A549 (cell line): ENCODE measurements around the gene LRRC8E. TPM values are rescaled to one million over a fixed set of nuclear protein-coding genes. Genes with fewer than 3 reads are reported as not detected.
A peak's percentile ranks its signal among the peaks of the same experiment; 100 is the strongest.

Source experiments
- ATAC-seq, 2 experiments: fragments of 200-7000 bp in 1 of 2; fragments of >200 bp in 1 of 2; cut with Nextera tagmentation in 1 of 2; cut with Tn5 transposase in 1 of 2; 3 replicates each; pipeline versions ENCODE4 v1.8.0 to v1.9.1; 2018 to 2020; ENCODE audit warnings: mild to moderate bottlenecking in 1 of 2, moderate library complexity in 1 of 2
- CTCF ChIA-PET: fragments of 300-600 bp; sonication (Branson Sonifier 250); formaldehyde crosslinking; extraction: SDS; loops from one replicate; lab custom pipeline; 2021; ENCODE audit warnings: antibody characterized with exemption, inconsistent platforms; lab: Yijun Ruan, JAX
- POLR2A ChIA-PET: fragments of 350-600 bp; formaldehyde crosslinking; extraction: SDS; loops from one replicate; lab custom pipeline; 2021; ENCODE audit warnings: antibody characterized with exemption, inconsistent platforms; lab: Yijun Ruan, JAX
- DNase-seq, 2 experiments: peaks; one replicate each; pipeline versions ENCODE4 v3.0.0 to v3.0.0-alpha.2; 2011 to 2016; ENCODE audit warnings: low read depth in 1 of 2, low spot score in 1 of 2
- FAIRE-seq: peaks from 2 replicates; lab custom pipeline; 2011; peaks lifted over from hg19 to GRCh38; lab: Jason Lieb, UNC
- H3K27ac ChIP-seq, 2 experiments: fragments of >200 bp; sonication (Bioruptor Twin); formaldehyde crosslinking; 3 replicates each; pipeline ENCODE4 v1.5.1; 2016 to 2017
- H3K4me1 ChIP-seq: fragments of >200 bp; sonication (Bioruptor Twin); formaldehyde crosslinking; 3 replicates; pipeline ENCODE4 v1.6.1; 2016
- H3K4me2 ChIP-seq: fragments of >200 bp; sonication (Bioruptor Twin); formaldehyde crosslinking; 3 replicates; pipeline ENCODE4 v1.6.1; 2016
- H3K4me3 ChIP-seq: fragments of >200 bp; sonication (Bioruptor Twin); formaldehyde crosslinking; 3 replicates; pipeline ENCODE4 v1.5.1; 2016
- H3K9me3 ChIP-seq: fragments of >200 bp; sonication (Bioruptor Twin); formaldehyde crosslinking; 3 replicates; pipeline ENCODE4 v1.6.1; 2016
- ATOH8 ChIP-seq: fragments of 250-450 bp; sonication (Bioruptor Pico); IDR thresholded peaks from 2 replicates; pipeline ENCODE4 v1.5.0; 2020; ENCODE audit warnings: low read depth, mild to moderate bottlenecking, moderate library complexity
- BHLHE40 ChIP-seq: IDR thresholded peaks from 2 replicates; pipeline ENCODE4 v1.6.1; 2012; ENCODE audit warnings: low read depth, low read length, inconsistent platforms
- CBX2 ChIP-seq: fragments of 200-600 bp; sonication (generic); IDR thresholded peaks from 2 replicates; pipeline ENCODE4 v1.6.1; 2016; ENCODE audit warnings: low read depth, mild to moderate bottlenecking, borderline replicate concordance
- CEBPB ChIP-seq, 2 experiments: fragments of >200 bp in 1 of 2; sonication (Bioruptor Twin) in 1 of 2; formaldehyde crosslinking in 1 of 2; IDR thresholded peaks; 2 replicates each; pipeline ENCODE4 v1.6.1; 2012 to 2016
- CHD2 ChIP-seq: fragments of 150-350 bp; IDR thresholded peaks from 2 replicates; pipeline ENCODE4 v1.6.1; 2014; ENCODE audit warnings: low read length; ENCODE audit not compliant: partially characterized antibody
- E2F6 ChIP-seq: IDR thresholded peaks from 2 replicates; pipeline ENCODE4 v1.6.1; 2012; ENCODE audit warnings: low read depth, borderline replicate concordance
- EHMT2 ChIP-seq: fragments of 200-600 bp; sonication (generic); IDR thresholded peaks from 2 replicates; pipeline ENCODE4 v1.6.1; 2016; ENCODE audit warnings: antibody characterized with exemption, low read depth, mild to moderate bottlenecking, moderate library complexity
- GATA3 ChIP-seq: IDR thresholded peaks from 2 replicates; pipeline ENCODE4 v1.6.1; 2012; ENCODE audit warnings: borderline replicate concordance
- MAFK ChIP-seq: fragments of 450-650 bp; IDR thresholded peaks from 2 replicates; pipeline ENCODE4 v1.6.1; 2014; ENCODE audit not compliant: partially characterized antibody
- NFE2L2 ChIP-seq: fragments of 150-350 bp; conservative IDR thresholded peaks from 2 replicates; pipeline ENCODE4 v1.6.1; 2014; ENCODE audit warnings: low read length
- NR3C1 ChIP-seq: fragments of >200 bp; sonication (Bioruptor Twin); formaldehyde crosslinking; IDR thresholded peaks from 3 replicates; pipeline ENCODE4 v1.6.1; 2017
- RCOR1 ChIP-seq: fragments of 150-350 bp; IDR thresholded peaks from 2 replicates; pipeline ENCODE4 v1.6.1; 2014; ENCODE audit warnings: antibody characterized with exemption, low read length, low read depth
- SMC3 ChIP-seq: fragments of >200 bp; sonication (Bioruptor Twin); formaldehyde crosslinking; IDR thresholded peaks from 3 replicates; pipeline ENCODE4 v1.6.1; 2018; ENCODE audit warnings: inconsistent platforms
- SREBF2 ChIP-seq: fragments of 450-650 bp; IDR thresholded peaks from 2 replicates; pipeline ENCODE4 v1.6.1; 2014; ENCODE audit warnings: mild to moderate bottlenecking, moderate library complexity
- ZFP36 ChIP-seq: fragments of 450-650 bp; IDR thresholded peaks from 2 replicates; pipeline ENCODE4 v1.6.1; 2014; ENCODE audit warnings: borderline replicate concordance; ENCODE audit not compliant: partially characterized antibody
- ZNF302 ChIP-seq: fragments of 250-450 bp; sonication (Bioruptor Pico); IDR thresholded peaks from 2 replicates; pipeline ENCODE4 v1.9.0; 2021; ENCODE audit warnings: inconsistent platforms, mild to moderate bottlenecking, moderate library complexity
- WGBS: methylation state at CpG from one replicate; pipeline ENCODE4 v1.1.6; 2017; ENCODE audit errors: missing lambda C conversion rate; 5-methylcytosine and 5-hydroxymethylcytosine counted together
- polyA plus RNA-seq, 4 experiments: library from polyadenylated mRNA; depleted of rRNA in 3 of 4; stranded (reverse); fragments of >200 nt; fragmentation: RNase III in 1 of 4; extraction: RNeasy Plus Mini Kit Qiagen cat#74134 plus additional on column Dnase treatment in 1 of 4; gene quantifications; 2 replicates in 3 of 4; 3 replicates in 1 of 4; pipeline ENCODE4 v1.2.3, GENCODE V29; 2011 to 2017
- TF ChIP-seq, protein P1 (sequence below): fragments of 150-350 bp; IDR thresholded peaks from 2 replicates; pipeline ENCODE4 v1.6.1; 2014; ENCODE audit warnings: low read depth, mild to moderate bottlenecking, low read length
- TF ChIP-seq, protein P2 (sequence below): fragments of >200 bp; sonication (Bioruptor Twin); formaldehyde crosslinking; IDR thresholded peaks from 3 replicates; pipeline ENCODE4 v1.5.1; 2016
- TF ChIP-seq, protein P3 (sequence below): fragments of >200 bp; sonication (Bioruptor Twin); formaldehyde crosslinking; IDR thresholded peaks from 3 replicates; pipeline ENCODE4 v1.6.1; 2016

Gene LRRC8E
- polyA plus RNA-seq, 2 of the 4 experiments (the other 2 are of a cell fraction): 4.0 to 4.4 TPM

- 63% methylated on average over 10 of the region's 10 CpGs for WGBS
- no peak for ATAC-seq
- H3K9me3 ChIP-seq: no peaks in the 10 kb centered on the region
- CTCF ChIA-PET: interaction anchor here (0.6 to 2.3 kb wide), 2 partner anchors 12 to 66 kb away, joined by 3 to 13 read pairs; no protein-coding TSS in a partner anchor
- TF ChIP-seq EHMT2 (no peak), ZFP36 (peak; percentile 79), GATA3 (no peak), ZNF302 (CRISPR knock-in tag) (no peak)
- TF ChIP-seq, protein P1, sequence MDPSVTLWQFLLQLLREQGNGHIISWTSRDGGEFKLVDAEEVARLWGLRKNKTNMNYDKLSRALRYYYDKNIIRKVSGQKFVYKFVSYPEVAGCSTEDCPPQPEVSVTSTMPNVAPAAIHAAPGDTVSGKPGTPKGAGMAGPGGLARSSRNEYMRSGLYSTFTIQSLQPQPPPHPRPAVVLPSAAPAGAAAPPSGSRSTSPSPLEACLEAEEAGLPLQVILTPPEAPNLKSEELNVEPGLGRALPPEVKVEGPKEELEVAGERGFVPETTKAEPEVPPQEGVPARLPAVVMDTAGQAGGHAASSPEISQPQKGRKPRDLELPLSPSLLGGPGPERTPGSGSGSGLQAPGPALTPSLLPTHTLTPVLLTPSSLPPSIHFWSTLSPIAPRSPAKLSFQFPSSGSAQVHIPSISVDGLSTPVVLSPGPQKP: no peak
- TF ChIP-seq, all 56 proteins: peak for 1
- POLR2A ChIA-PET: no interaction called here
- FAIRE-seq (no peak), DNase-seq (no peak)
- no peak overlapping the region for H3K4me2 ChIP-seq
- peaks cover 8% of the 10 kb centered on the region for H3K4me1 ChIP-seq
- no peak overlapping the region for H3K27ac ChIP-seq
- no peak overlapping the region for H3K4me3 ChIP-seq
Measured at GRCh38 chr19:7865262-7865911, 22.9 kb upstream of the LRRC8E start.

GRCh38 chr19:7866399-7867091, 21.8 kb upstream of the LRRC8E start:
- no peak for TF ChIP-seq NR3C1
- no peak for TF ChIP-seq CBX2
- TF ChIP-seq MAFK: no peak
- no peak for TF ChIP-seq ZNF302 (CRISPR knock-in tag)
- TF ChIP-seq RCOR1: no peak
- TF ChIP-seq NFE2L2: no peak
- no peak for TF ChIP-seq GATA3
- TF ChIP-seq, protein P2, sequence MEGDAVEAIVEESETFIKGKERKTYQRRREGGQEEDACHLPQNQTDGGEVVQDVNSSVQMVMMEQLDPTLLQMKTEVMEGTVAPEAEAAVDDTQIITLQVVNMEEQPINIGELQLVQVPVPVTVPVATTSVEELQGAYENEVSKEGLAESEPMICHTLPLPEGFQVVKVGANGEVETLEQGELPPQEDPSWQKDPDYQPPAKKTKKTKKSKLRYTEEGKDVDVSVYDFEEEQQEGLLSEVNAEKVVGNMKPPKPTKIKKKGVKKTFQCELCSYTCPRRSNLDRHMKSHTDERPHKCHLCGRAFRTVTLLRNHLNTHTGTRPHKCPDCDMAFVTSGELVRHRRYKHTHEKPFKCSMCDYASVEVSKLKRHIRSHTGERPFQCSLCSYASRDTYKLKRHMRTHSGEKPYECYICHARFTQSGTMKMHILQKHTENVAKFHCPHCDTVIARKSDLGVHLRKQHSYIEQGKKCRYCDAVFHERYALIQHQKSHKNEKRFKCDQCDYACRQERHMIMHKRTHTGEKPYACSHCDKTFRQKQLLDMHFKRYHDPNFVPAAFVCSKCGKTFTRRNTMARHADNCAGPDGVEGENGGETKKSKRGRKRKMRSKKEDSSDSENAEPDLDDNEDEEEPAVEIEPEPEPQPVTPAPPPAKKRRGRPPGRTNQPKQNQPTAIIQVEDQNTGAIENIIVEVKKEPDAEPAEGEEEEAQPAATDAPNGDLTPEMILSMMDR: no peak
- TF ChIP-seq SMC3: no peak
- TF ChIP-seq, protein P3, sequence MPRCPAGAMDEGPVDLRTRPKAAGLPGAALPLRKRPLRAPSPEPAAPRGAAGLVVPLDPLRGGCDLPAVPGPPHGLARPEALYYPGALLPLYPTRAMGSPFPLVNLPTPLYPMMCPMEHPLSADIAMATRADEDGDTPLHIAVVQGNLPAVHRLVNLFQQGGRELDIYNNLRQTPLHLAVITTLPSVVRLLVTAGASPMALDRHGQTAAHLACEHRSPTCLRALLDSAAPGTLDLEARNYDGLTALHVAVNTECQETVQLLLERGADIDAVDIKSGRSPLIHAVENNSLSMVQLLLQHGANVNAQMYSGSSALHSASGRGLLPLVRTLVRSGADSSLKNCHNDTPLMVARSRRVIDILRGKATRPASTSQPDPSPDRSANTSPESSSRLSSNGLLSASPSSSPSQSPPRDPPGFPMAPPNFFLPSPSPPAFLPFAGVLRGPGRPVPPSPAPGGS: no peak
- TF ChIP-seq CHD2: no peak
- TF ChIP-seq BHLHE40: no peak
- TF ChIP-seq CEBPB (IDR thresholded peaks at IDR 0.05): no peak
- TF ChIP-seq SREBF2: no peak
- no peak for TF ChIP-seq ATOH8 (CRISPR knock-in tag)
- no peak for TF ChIP-seq E2F6
- Histone ChIP-seq H3K27ac (no peak overlapping the region), H3K9me3 (no peaks in the 10 kb centered on the region), H3K4me1 (peaks cover 20% of the 10 kb centered on the region), H3K4me2 (no peak overlapping the region), H3K4me3 (no peak overlapping the region)
- POLR2A ChIA-PET: interaction anchor here (0.7 kb wide), 1 partner anchor 328 kb away, joined by 4 read pairs; no protein-coding TSS in a partner anchor
- DNase-seq (no peak), ATAC-seq (no peak), FAIRE-seq (no peak)
- CTCF ChIA-PET: interaction anchor here (2.3 kb wide), 1 partner anchor 13 kb away, joined by 13 read pairs; no protein-coding TSS in a partner anchor
- 77% methylated on average over 9 of the region's 12 CpGs for WGBS
